ENCODE data around the gene SLIT1.

SLIT1 gene

DNA sequence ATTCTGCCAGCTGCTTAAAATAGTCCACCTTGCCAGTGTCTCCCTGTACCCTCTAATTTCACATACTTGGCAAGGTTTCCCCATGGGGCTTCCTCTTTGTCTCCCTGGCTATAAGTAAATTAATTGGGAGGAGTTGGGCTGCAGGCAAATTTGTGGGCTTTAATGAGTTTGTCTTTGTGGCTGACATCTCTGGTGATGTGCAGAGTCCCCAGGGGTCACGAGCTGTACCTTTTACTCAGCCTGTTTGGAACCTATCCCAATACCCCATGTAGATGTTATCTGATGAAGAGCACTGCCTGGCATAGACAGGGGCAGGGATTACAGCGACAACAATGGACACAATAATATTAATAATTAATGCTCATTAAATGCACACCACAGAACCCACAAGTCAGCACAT, 132.5 kb downstream of the SLIT1 start:
- TF ChIP-seq, protein P1, sequence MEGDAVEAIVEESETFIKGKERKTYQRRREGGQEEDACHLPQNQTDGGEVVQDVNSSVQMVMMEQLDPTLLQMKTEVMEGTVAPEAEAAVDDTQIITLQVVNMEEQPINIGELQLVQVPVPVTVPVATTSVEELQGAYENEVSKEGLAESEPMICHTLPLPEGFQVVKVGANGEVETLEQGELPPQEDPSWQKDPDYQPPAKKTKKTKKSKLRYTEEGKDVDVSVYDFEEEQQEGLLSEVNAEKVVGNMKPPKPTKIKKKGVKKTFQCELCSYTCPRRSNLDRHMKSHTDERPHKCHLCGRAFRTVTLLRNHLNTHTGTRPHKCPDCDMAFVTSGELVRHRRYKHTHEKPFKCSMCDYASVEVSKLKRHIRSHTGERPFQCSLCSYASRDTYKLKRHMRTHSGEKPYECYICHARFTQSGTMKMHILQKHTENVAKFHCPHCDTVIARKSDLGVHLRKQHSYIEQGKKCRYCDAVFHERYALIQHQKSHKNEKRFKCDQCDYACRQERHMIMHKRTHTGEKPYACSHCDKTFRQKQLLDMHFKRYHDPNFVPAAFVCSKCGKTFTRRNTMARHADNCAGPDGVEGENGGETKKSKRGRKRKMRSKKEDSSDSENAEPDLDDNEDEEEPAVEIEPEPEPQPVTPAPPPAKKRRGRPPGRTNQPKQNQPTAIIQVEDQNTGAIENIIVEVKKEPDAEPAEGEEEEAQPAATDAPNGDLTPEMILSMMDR (IDR thresholded peaks at IDR 0.05; ENCODE audit: low read depth, low read length), result no peak
- no peak for DNase-seq
- H3K4me3 ChIP-seq (ENCODE audit: low read depth, low read length), result no peak overlapping the region
- H3K27me3 ChIP-seq (ENCODE audit: insufficient read depth, low read depth, severe bottlenecking), result no peaks in the 10 kb centered on the region
- peaks cover 7% of the 10 kb centered on the region; the same call in 1 of the 2 replicates for H3K36me3 ChIP-seq
- H3K27ac ChIP-seq, result no peak overlapping the region
- no peaks in the 10 kb centered on the region for H3K9me3 ChIP-seq (ENCODE audit: severe bottlenecking)

DNA sequence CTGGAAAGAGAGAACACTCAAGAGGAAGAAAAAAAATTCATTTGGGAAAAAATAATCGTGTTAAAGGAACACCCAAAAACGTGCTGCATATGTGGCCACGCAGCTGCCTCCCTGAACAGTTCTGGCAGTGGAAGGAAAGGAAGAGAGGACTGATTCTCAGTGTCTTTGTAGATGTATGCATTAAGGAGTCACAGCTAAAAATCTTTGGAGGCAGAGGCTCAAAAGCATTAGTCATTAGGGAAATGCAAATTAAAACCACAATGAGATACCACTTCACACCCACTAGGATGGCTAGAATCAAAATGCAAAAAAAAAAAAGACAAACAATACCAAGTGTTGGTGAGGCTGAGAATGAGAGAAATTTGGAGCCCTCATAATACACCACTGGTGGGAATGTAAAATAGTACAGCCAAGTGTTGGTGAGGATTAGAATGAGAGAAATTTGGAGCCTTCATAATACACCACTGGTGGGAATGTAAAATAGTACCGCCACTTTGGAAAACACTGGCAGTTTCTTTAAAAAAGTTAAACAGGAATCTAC, 134.7 kb downstream of the SLIT1 start:
- no peaks in the 10 kb centered on the region for H3K9me3 ChIP-seq (ENCODE audit: severe bottlenecking)
- H3K36me3 ChIP-seq, result peaks cover 11% of the 10 kb centered on the region
- no peak overlapping the region for H3K4me3 ChIP-seq (ENCODE audit: low read depth, low read length)
- TF ChIP-seq, protein P1 (IDR thresholded peaks at IDR 0.05; ENCODE audit: low read depth, low read length), result no peak
- no peak for DNase-seq
- no peak overlapping the region for H3K27ac ChIP-seq
- no peaks in the 10 kb centered on the region for H3K27me3 ChIP-seq (ENCODE audit: insufficient read depth, low read depth, severe bottlenecking)

DNA sequence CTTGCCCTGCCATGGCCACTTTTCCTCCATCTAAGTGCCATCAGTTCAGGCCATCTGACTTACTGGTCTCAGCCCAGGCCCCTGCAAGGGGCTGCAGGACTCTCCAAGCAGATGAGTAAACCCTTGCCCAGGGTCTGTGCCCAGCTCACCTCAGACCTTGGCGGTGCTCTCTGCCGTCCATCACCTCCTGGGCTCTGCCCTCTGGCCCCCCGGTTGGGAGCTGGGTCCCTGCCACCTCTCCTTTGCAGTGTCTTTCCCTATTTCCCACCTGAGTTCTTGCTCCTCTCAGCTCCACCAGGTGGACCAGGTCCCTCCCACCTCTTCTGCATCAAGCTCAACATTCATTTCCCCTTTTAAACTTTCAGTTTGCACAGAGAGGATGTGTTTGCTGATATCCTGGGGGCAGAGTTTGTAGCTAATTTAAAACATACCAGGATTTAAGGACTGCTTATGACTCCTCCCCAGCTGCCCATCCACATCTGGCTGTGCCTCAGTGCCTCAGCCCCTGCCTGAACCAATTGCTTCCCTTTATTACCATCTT, 135.5 kb downstream of the SLIT1 start:
- Histone ChIP-seq H3K36me3 (peaks cover 17% of the 10 kb centered on the region), H3K9me3 (ENCODE audit: severe bottlenecking) (no peaks in the 10 kb centered on the region), H3K27me3 (ENCODE audit: insufficient read depth, low read depth, severe bottlenecking) (no peaks in the 10 kb centered on the region), H3K27ac (no peak overlapping the region), H3K4me3 (ENCODE audit: low read depth, low read length) (no peak overlapping the region)
- DNase-seq, result no peak
- TF ChIP-seq, protein P1 (IDR thresholded peaks at IDR 0.05; ENCODE audit: low read depth, low read length), result no peak

DNA sequence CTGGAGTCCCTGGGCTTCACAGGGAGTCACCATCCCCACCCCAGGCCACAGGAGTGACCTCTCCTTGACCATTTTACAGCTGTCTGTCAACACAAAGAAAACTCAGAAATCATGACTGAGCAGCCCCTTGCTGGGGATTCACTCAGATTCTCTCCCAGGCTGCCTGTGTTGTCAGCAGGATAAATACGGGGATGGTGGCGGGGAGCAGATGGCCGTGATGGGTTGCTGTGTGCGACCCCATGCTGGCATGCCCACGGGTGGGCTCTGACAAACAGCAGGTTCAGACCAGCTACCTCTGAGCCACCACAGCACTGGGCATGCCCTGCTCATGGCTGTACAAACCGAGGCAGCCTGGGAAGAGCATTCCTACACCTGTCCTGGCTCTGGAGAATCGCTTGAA, 136.1 kb downstream of the SLIT1 start:
- no peak overlapping the region for H3K27ac ChIP-seq
- DNase-seq, result no peak
- TF ChIP-seq, protein P1 (IDR thresholded peaks at IDR 0.05; ENCODE audit: low read depth, low read length), result no peak
- H3K27me3 ChIP-seq (ENCODE audit: insufficient read depth, low read depth, severe bottlenecking), result no peaks in the 10 kb centered on the region
- H3K36me3 ChIP-seq, result peaks cover 20% of the 10 kb centered on the region
- no peak overlapping the region for H3K4me3 ChIP-seq (ENCODE audit: low read depth, low read length)
- peaks cover 2% of the 10 kb centered on the region for H3K9me3 ChIP-seq (ENCODE audit: severe bottlenecking)

DNA sequence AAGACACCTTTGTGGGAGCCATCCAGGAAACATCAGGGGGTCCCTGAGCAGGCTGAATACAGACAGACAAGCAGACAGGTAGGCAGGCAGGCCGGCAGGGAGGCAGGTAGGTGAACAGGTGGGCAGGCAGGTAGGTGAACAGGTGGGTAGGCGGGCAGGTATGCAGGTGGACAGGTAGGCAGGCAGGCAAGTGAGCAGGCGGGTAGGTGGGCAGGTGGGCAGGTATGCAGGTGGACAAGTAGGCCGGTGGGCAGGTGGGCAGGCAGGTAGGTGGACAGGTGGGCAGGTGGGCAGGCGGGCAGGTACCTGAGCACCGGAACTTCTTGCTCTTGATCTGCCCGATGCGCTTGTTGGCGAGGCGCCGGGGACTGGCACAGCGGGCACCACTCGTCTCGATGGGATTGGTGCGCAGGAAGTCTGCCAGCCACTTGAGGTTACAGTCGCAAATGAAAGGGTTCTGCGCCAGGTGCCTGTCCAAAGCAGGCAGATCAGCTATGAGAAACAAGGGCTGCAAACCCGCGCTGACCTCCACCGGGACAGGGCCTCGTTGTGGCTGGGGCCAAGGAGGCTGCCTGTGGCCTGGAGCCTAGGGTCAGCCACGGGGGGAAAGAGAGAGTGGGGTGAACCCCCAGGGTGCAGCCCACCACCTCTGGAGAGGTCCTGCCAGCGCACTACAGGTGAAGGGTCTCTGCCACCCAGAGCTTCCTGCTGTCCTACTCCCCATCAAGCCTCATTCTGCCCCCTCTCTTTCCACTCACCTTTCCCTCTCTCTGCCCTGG, 136.9 kb downstream of the SLIT1 start:
- Histone ChIP-seq H3K27me3 (ENCODE audit: insufficient read depth, low read depth, severe bottlenecking) (no peaks in the 10 kb centered on the region), H3K36me3 (peaks cover 16% of the 10 kb centered on the region)

More for the DNA sequence above, 136.9 kb downstream of the SLIT1 start:
- Histone ChIP-seq H3K9me3 (ENCODE audit: severe bottlenecking) (peaks cover 3% of the 10 kb centered on the region), H3K27ac (no peak overlapping the region), H3K4me3 (ENCODE audit: low read depth, low read length) (no peak overlapping the region)
- TF ChIP-seq, protein P1 (IDR thresholded peaks at IDR 0.05; ENCODE audit: low read depth, low read length), result no peak
- no peak for DNase-seq

Measured in WERI-Rb-1 (cell line).